Measurements from ENCODE around the gene C16orf95.

Gene C16orf95

GRCh38 chr16:87333101-87333500 is 15.9 kb upstream of the C16orf95 start:
- Histone ChIP-seq H3K27ac (ENCODE audit: low read depth, low read length) (no peak overlapping the region), H3K27me3 (ENCODE audit: control insufficient read depth in 1 of 2, insufficient read depth in 2 of 2, low read length in 2 of 2) (no peaks in the 10 kb centered on the region), H3K9me3 (ENCODE audit: control insufficient read depth in 1 of 2, low read length in 2 of 2) (no peaks in the 10 kb centered on the region), H3K9ac (ENCODE audit: low read depth in 1 of 2, low read length in 2 of 2) (no peak overlapping the region), H3K36me3 (ENCODE audit: control insufficient read depth in 1 of 2, insufficient read depth in 2 of 2, low read length in 2 of 2) (peaks cover 19 to 88% of the 10 kb centered on the region in 2 donors), H3K4me1 (ENCODE audit: control insufficient read depth in 1 of 2, insufficient read depth in 2 of 2, low read length in 2 of 2) (no peaks in the 10 kb centered on the region), H3K4me3 (ENCODE audit: low read depth in 1 of 2, low read length in 2 of 2) (no peak overlapping the region)

GRCh38 chr16:87332150-87332549 is 15.0 kb upstream of the C16orf95 start:
- H3K9ac ChIP-seq (ENCODE audit: low read depth in 1 of 2, low read length in 2 of 2), result no peak overlapping the region
- no peaks in the 10 kb centered on the region for H3K4me1 ChIP-seq (ENCODE audit: control insufficient read depth in 1 of 2, insufficient read depth in 2 of 2, low read length in 2 of 2)
- H3K27me3 ChIP-seq (ENCODE audit: control insufficient read depth in 1 of 2, insufficient read depth in 2 of 2, low read length in 2 of 2), result no peaks in the 10 kb centered on the region
- H3K9me3 ChIP-seq (ENCODE audit: control insufficient read depth in 1 of 2, low read length in 2 of 2), result no peaks in the 10 kb centered on the region
- H3K36me3 ChIP-seq (ENCODE audit: control insufficient read depth in 1 of 2, insufficient read depth in 2 of 2, low read length in 2 of 2), result peaks cover 19 to 89% of the 10 kb centered on the region in 2 donors
- no peak overlapping the region for H3K4me3 ChIP-seq (ENCODE audit: low read depth in 1 of 2, low read length in 2 of 2)
- no peak overlapping the region for H3K27ac ChIP-seq (ENCODE audit: low read depth, low read length)

GRCh38 chr16:87331241-87331801 is 14.1 kb upstream of the C16orf95 start:
- Histone ChIP-seq H3K27ac (ENCODE audit: low read depth, low read length) (no peak overlapping the region), H3K4me3 (ENCODE audit: low read depth in 1 of 2, low read length in 2 of 2) (no peak overlapping the region), H3K36me3 (ENCODE audit: control insufficient read depth in 1 of 2, insufficient read depth in 2 of 2, low read length in 2 of 2) (peaks cover 19 to 87% of the 10 kb centered on the region in 2 donors), H3K4me1 (ENCODE audit: control insufficient read depth in 1 of 2, insufficient read depth in 2 of 2, low read length in 2 of 2) (no peaks in the 10 kb centered on the region), H3K9ac (ENCODE audit: low read depth in 1 of 2, low read length in 2 of 2) (no peak overlapping the region), H3K9me3 (ENCODE audit: control insufficient read depth in 1 of 2, low read length in 2 of 2) (no peaks in the 10 kb centered on the region), H3K27me3 (ENCODE audit: control insufficient read depth in 1 of 2, insufficient read depth in 2 of 2, low read length in 2 of 2) (no peaks in the 10 kb centered on the region)

GRCh38 chr16:87330646-87331045 is 13.5 kb upstream of the C16orf95 start:
- Histone ChIP-seq H3K9ac (ENCODE audit: low read depth in 1 of 2, low read length in 2 of 2) (no peak overlapping the region), H3K36me3 (ENCODE audit: control insufficient read depth in 1 of 2, insufficient read depth in 2 of 2, low read length in 2 of 2) (peaks cover 13 to 80% of the 10 kb centered on the region in 2 donors)

GRCh38 chr16:87330257-87330624 is 13.0 kb upstream of the C16orf95 start:
- Histone ChIP-seq H3K4me3 (ENCODE audit: low read depth in 1 of 2, low read length in 2 of 2) (no peak overlapping the region), H3K9me3 (ENCODE audit: control insufficient read depth in 1 of 2, low read length in 2 of 2) (no peaks in the 10 kb centered on the region), H3K36me3 (ENCODE audit: control insufficient read depth in 1 of 2, insufficient read depth in 2 of 2, low read length in 2 of 2) (peaks cover 13 to 76% of the 10 kb centered on the region in 2 donors), H3K27me3 (ENCODE audit: control insufficient read depth in 1 of 2, insufficient read depth in 2 of 2, low read length in 2 of 2) (no peaks in the 10 kb centered on the region), H3K4me1 (ENCODE audit: control insufficient read depth in 1 of 2, insufficient read depth in 2 of 2, low read length in 2 of 2) (no peaks in the 10 kb centered on the region), H3K27ac (ENCODE audit: low read depth, low read length) (no peak overlapping the region), H3K9ac (ENCODE audit: low read depth in 1 of 2, low read length in 2 of 2) (no peak overlapping the region)

More at GRCh38 chr16:87330646-87331045, 13.5 kb upstream of the C16orf95 start:
- Histone ChIP-seq H3K4me1 (ENCODE audit: control insufficient read depth in 1 of 2, insufficient read depth in 2 of 2, low read length in 2 of 2) (no peaks in the 10 kb centered on the region), H3K27ac (ENCODE audit: low read depth, low read length) (no peak overlapping the region), H3K27me3 (ENCODE audit: control insufficient read depth in 1 of 2, insufficient read depth in 2 of 2, low read length in 2 of 2) (no peaks in the 10 kb centered on the region), H3K9me3 (ENCODE audit: control insufficient read depth in 1 of 2, low read length in 2 of 2) (no peaks in the 10 kb centered on the region), H3K4me3 (ENCODE audit: low read depth in 1 of 2, low read length in 2 of 2) (no peak overlapping the region)

GRCh38 chr16:87329436-87330256 is 12.5 kb upstream of the C16orf95 start:
- Histone ChIP-seq H3K4me3 (ENCODE audit: low read depth in 1 of 2, low read length in 2 of 2) (no peak overlapping the region), H3K9ac (ENCODE audit: low read depth in 1 of 2, low read length in 2 of 2) (no peak overlapping the region), H3K27ac (ENCODE audit: low read depth, low read length) (no peak overlapping the region), H3K4me1 (ENCODE audit: control insufficient read depth in 1 of 2, insufficient read depth in 2 of 2, low read length in 2 of 2) (no peaks in the 10 kb centered on the region), H3K9me3 (ENCODE audit: control insufficient read depth in 1 of 2, low read length in 2 of 2) (no peaks in the 10 kb centered on the region), H3K36me3 (ENCODE audit: control insufficient read depth in 1 of 2, insufficient read depth in 2 of 2, low read length in 2 of 2) (peaks cover 11 to 70% of the 10 kb centered on the region in 2 donors), H3K27me3 (ENCODE audit: control insufficient read depth in 1 of 2, insufficient read depth in 2 of 2, low read length in 2 of 2) (no peaks in the 10 kb centered on the region)

GRCh38 chr16:87328846-87329245 is 11.7 kb upstream of the C16orf95 start:
- Histone ChIP-seq H3K27ac (ENCODE audit: low read depth, low read length) (no peak overlapping the region), H3K9ac (ENCODE audit: low read depth in 1 of 2, low read length in 2 of 2) (no peak overlapping the region), H3K4me3 (ENCODE audit: low read depth in 1 of 2, low read length in 2 of 2) (no peak overlapping the region), H3K36me3 (ENCODE audit: control insufficient read depth in 1 of 2, insufficient read depth in 2 of 2, low read length in 2 of 2) (peaks cover 10 to 62% of the 10 kb centered on the region in 2 donors), H3K9me3 (ENCODE audit: control insufficient read depth in 1 of 2, low read length in 2 of 2) (no peaks in the 10 kb centered on the region), H3K27me3 (ENCODE audit: control insufficient read depth in 1 of 2, insufficient read depth in 2 of 2, low read length in 2 of 2) (no peaks in the 10 kb centered on the region), H3K4me1 (ENCODE audit: control insufficient read depth in 1 of 2, insufficient read depth in 2 of 2, low read length in 2 of 2) (no peaks in the 10 kb centered on the region)

- Histone ChIP-seq H3K9me3 (ENCODE audit: control insufficient read depth in 1 of 2, low read length in 2 of 2) (no peaks in the 10 kb centered on the region), H3K4me1 (ENCODE audit: control insufficient read depth in 1 of 2, insufficient read depth in 2 of 2, low read length in 2 of 2) (no peaks in the 10 kb centered on the region), H3K27ac (ENCODE audit: low read depth, low read length) (no peak overlapping the region)
Measured at GRCh38 chr16:87327798-87328495, 10.8 kb upstream of the C16orf95 start.

GRCh38 chr16:87326151-87326571 is 9.0 kb upstream of the C16orf95 start:
- Histone ChIP-seq H3K9me3 (ENCODE audit: control insufficient read depth in 1 of 2, low read length in 2 of 2) (no peaks in the 10 kb centered on the region), H3K27me3 (ENCODE audit: control insufficient read depth in 1 of 2, insufficient read depth in 2 of 2, low read length in 2 of 2) (no peaks in the 10 kb centered on the region), H3K4me3 (ENCODE audit: low read depth in 1 of 2, low read length in 2 of 2) (no peak overlapping the region), H3K4me1 (ENCODE audit: control insufficient read depth in 1 of 2, insufficient read depth in 2 of 2, low read length in 2 of 2) (no peaks in the 10 kb centered on the region), H3K9ac (ENCODE audit: low read depth in 1 of 2, low read length in 2 of 2) (no peak overlapping the region), H3K27ac (ENCODE audit: low read depth, low read length) (no peak overlapping the region), H3K36me3 (ENCODE audit: control insufficient read depth in 1 of 2, insufficient read depth in 2 of 2, low read length in 2 of 2) (peaks cover 10 to 44% of the 10 kb centered on the region in 2 donors)

More at GRCh38 chr16:87327798-87328495, 10.8 kb upstream of the C16orf95 start:
- H3K4me3 ChIP-seq (ENCODE audit: low read depth in 1 of 2, low read length in 2 of 2), result no peak overlapping the region
- no peak overlapping the region for H3K9ac ChIP-seq (ENCODE audit: low read depth in 1 of 2, low read length in 2 of 2)
- H3K36me3 ChIP-seq (ENCODE audit: control insufficient read depth in 1 of 2, insufficient read depth in 2 of 2, low read length in 2 of 2), result peaks cover 10 to 57% of the 10 kb centered on the region in 2 donors
- H3K27me3 ChIP-seq (ENCODE audit: control insufficient read depth in 1 of 2, insufficient read depth in 2 of 2, low read length in 2 of 2), result no peaks in the 10 kb centered on the region

- Histone ChIP-seq H3K27ac (ENCODE audit: low read depth, low read length) (no peak overlapping the region), H3K36me3 (ENCODE audit: control insufficient read depth in 1 of 2, insufficient read depth in 2 of 2, low read length in 2 of 2) (peaks cover 8 to 37% of the 10 kb centered on the region in 2 donors), H3K27me3 (ENCODE audit: control insufficient read depth in 1 of 2, insufficient read depth in 2 of 2, low read length in 2 of 2) (no peaks in the 10 kb centered on the region), H3K4me1 (ENCODE audit: control insufficient read depth in 1 of 2, insufficient read depth in 2 of 2, low read length in 2 of 2) (no peaks in the 10 kb centered on the region), H3K4me3 (ENCODE audit: low read depth in 1 of 2, low read length in 2 of 2) (no peak overlapping the region), H3K9me3 (ENCODE audit: control insufficient read depth in 1 of 2, low read length in 2 of 2) (no peaks in the 10 kb centered on the region), H3K9ac (ENCODE audit: low read depth in 1 of 2, low read length in 2 of 2) (no peak overlapping the region)
Measured at GRCh38 chr16:87325423-87325858, 8.2 kb upstream of the C16orf95 start.
